ENCODE results near the gene TPRA1. TPM values are rescaled to one million over a fixed set of nuclear protein-coding genes. Genes with fewer than 3 reads are reported as not detected.
A peak's percentile ranks its signal among the peaks of the same experiment; 100 is the strongest.
"Not testable (repeated sequence)": the region's sequence is repeated elsewhere in the genome, so short reads cannot be mapped to it uniquely, and the experiment has no call there.

Gene TPRA1
- total and polyA plus RNA-seq, 5 experiments from 2014 or later, result 14.8 to 34.7 (median 27.6) TPM

DNA sequence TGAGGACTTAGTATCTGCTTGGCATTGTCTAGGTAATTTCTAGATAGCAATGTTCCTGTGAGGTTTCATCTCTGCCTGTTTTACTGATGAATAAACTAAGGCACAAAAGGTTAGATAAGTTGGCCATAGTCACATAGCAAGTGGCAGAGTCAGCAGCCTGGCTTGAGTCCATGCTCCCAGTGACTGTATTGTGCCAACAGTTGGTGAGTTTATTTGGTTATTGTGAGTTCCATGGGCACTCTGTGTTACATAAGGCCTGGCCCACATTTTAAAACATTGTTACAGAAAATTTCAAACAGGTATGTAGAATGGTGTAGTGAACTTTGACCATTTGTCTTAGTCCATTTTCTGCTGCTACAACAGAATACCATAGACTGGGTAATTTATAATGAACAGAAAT is 22.9 kb upstream of the TPRA1 start:
- POLR2A ChIA-PET, result no interaction called here
- Mint-ChIP-seq H3K4me1 (peaks cover 0 to 3% (median 0%) of the 10 kb centered on the region in 4 donors), H3K36me3 (peaks cover 6 to 71% (median 33%) of the 10 kb centered on the region in 3 donors), H3K4me3 (no peak overlapping the region), H3K27ac (no peak overlapping the region), H3K27me3 (no peaks in the 10 kb centered on the region), H3K9me3 (no peaks in the 10 kb centered on the region)
- no peak for DNase-seq
- no peak for ATAC-seq

DNA sequence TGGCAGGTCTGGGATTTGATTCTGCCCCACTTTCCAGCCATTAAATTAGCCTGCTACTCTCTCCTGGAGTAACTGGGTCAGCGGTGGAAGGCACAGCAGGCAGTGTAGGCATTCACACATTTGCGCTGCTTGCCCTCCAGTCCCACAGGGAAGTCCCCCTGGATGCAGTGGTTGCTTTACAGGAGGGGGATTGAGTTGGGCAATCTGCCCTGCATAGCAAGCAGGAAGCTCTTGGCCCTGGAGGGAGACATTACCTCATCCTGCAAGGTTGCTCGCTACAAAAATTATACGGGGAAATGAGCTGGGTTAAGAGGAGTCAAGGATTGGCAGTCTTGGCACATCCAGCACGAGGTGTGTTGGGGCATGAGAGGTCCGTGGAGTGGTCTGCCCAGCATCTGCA is 22.4 kb upstream of the TPRA1 start:
- H3K27ac Mint-ChIP-seq, result no peak overlapping the region
- H3K4me1 Mint-ChIP-seq, result peaks cover 0 to 4% (median 0%) of the 10 kb centered on the region in 4 donors
- H3K9me3 Mint-ChIP-seq, result no peaks in the 10 kb centered on the region
- DNase-seq (no peak), ATAC-seq (no peak)
- peaks cover 6 to 71% (median 36%) of the 10 kb centered on the region in 3 donors for H3K36me3 Mint-ChIP-seq
- no peaks in the 10 kb centered on the region for H3K27me3 Mint-ChIP-seq
- H3K4me3 Mint-ChIP-seq, result no peak overlapping the region
- POLR2A ChIA-PET, result no interaction called here

DNA sequence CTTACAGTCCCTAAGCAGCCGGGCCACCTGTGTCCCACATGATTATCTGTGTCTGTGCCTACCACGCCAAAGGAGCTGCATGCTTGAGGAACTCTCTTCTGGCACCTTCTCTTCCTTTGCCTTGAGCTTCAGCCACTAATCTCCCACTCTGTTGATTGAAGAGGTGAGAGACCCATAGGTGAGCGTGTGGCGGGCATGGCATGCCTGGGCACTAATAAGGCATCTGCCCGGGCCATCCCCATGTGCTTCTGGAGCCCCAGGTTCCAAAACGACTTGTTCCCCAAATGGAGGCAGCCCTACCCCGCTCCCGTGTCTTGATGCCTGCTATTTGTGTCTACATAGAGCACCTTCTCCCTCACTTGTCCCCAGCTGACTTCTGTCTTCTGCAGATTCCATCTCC is 20.7 kb upstream of the TPRA1 start:
- Mint-ChIP-seq H3K9me3 (no peaks in the 10 kb centered on the region), H3K27ac (no peak overlapping the region), H3K4me3 (no peak overlapping the region), H3K27me3 (no peaks in the 10 kb centered on the region), H3K36me3 (peaks cover 6 to 75% (median 41%) of the 10 kb centered on the region in 3 donors), H3K4me1 (peaks cover 0 to 3% (median 0%) of the 10 kb centered on the region in 4 donors)
- DNase-seq (no peak), ATAC-seq (no peak)
- POLR2A ChIA-PET, result no interaction called here

DNA sequence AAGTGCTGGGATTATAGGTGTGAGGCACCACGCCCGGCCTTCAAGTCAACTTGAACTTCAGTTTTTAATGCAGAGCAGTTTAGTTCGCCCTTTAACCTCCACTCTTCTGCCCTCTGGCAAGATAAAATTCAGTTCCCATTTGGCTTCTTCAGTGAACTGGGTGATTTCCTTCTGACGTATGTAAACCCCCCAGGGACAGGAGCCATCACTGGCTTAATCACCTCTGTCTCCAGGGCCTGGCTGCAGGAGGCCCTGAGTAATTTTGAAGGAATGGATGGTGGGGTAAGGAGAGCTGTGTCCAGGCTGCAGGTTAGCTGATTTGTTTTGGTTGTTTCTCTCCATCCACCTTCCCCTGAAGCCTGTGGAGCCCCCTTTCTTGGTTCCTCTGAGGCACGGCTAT is 19.6 kb upstream of the TPRA1 start:
- POLR2A ChIA-PET, result no interaction called here
- H3K9me3 Mint-ChIP-seq, result no peaks in the 10 kb centered on the region
- peaks cover 4 to 78% (median 43%) of the 10 kb centered on the region in 3 donors for H3K36me3 Mint-ChIP-seq
- no peak overlapping the region for H3K27ac Mint-ChIP-seq
- H3K4me1 Mint-ChIP-seq, result peaks cover 0 to 3% (median 0%) of the 10 kb centered on the region in 4 donors
- no peaks in the 10 kb centered on the region for H3K27me3 Mint-ChIP-seq
- H3K4me3 Mint-ChIP-seq, result no peak overlapping the region
- DNase-seq, result no peak
- no peak for ATAC-seq

DNA sequence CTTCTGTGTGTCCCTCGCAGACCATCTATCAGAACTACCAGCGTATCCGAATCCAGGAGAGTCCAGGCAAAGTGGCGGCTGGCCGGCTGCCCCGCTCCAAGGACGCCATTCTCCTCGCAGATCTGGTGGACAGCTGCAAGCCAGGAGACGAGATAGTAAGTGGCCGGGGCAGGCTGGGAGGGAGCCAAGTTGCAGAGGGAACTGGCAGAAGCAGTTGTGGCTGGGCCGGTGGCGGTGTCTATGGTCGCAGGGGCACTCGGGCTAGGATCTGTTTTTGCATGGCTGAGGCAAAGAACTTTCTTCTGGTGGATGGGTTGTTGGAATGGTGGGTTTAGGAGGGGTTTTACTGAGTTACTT is 17.8 kb upstream of the TPRA1 start:
- H3K4me3 Mint-ChIP-seq, result no peak overlapping the region
- DNase-seq (no peak), ATAC-seq (no peak)
- H3K4me1 Mint-ChIP-seq, result peaks cover 0 to 3% (median 0%) of the 10 kb centered on the region in 4 donors
- POLR2A ChIA-PET, result no interaction called here
- no peaks in the 10 kb centered on the region for H3K9me3 Mint-ChIP-seq
- H3K27me3 Mint-ChIP-seq, result no peaks in the 10 kb centered on the region
- peaks cover 4 to 79% (median 43%) of the 10 kb centered on the region in 3 donors for H3K36me3 Mint-ChIP-seq
- H3K27ac Mint-ChIP-seq, result peak overlapping the region in 2 of 10 donors; percentile 10 to 33

DNA sequence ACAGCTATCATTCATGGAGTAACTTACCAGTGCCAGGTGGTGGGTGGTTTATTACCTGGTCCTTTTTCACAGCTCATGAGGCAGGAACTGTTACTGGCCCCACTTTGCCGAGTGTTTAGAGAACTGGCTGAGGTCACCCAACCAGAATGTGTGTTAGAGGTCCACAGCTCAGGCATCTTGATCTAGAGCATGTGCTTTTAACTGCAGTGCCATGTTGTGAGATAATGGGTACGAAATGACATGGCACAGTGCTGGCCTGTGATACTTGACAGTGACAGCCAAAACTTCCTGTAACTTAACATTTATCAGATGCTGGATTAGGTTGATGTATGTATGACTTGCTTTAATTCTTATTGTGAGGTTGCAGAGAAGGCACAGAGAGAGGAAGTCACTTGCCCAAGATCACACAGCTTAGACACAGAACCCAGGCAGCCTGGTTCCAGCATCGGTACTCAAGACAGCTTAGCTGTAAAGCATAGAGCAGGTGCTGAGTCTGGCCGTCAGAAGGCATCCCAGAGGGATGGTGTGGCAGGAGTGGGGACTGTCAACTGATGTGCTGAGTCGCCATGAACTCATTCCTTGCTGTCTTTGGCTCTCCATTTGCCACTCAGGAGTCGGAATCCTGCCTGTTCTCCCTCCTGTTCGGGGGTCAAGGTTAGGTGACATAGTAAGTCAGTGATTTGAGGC is 17.3 kb upstream of the TPRA1 start:
- Mint-ChIP-seq H3K27me3 (no peaks in the 10 kb centered on the region), H3K36me3 (peaks cover 4 to 79% (median 41%) of the 10 kb centered on the region in 3 donors), H3K9me3 (no peaks in the 10 kb centered on the region), H3K4me3 (no peak overlapping the region), H3K27ac (peak overlapping the region in 1 of 10 donors; percentile 10), H3K4me1 (peaks cover 0 to 3% (median 0%) of the 10 kb centered on the region in 4 donors)
- ATAC-seq, result no peak
- DNase-seq, result no peak
- POLR2A ChIA-PET, result interaction anchor here (1.3 kb wide), 1 partner anchor 10 kb away, joined by 5 read pairs; the partner anchor contains the start of gene MCM2

DNA sequence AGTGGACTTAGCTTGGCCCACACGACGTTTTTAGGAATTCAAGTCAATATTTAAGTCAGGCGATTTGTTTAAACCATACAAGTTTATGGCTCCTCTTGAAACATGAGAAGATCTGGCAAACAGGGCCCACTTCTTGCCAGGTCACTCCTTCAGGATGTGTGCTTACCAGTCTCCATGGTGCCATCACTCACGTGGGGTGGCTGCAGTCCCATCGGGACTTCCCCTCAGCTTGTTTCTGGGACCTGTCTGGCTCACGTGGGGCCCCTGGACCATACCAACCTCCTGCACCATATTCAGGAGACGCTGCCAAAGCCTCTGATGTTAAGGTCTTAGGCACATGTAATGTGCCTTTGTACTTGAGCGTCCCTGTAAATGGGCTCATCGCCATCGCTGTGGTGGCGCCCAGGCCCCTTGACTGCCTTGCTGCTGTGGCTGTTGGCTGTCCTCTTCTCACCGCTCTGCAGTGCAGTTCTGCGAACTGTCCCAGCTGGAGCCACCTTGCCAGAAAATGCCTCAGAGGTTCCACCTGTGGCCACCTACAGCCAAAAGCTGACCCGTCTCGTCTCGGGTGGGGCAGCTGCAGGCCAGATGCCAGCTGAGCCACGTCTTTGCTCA is 16.6 kb upstream of the TPRA1 start:
- Mint-ChIP-seq H3K4me1 (peaks cover 0 to 3% (median 0%) of the 10 kb centered on the region in 4 donors), H3K27ac (no peak overlapping the region), H3K36me3 (peaks cover 4 to 72% (median 40%) of the 10 kb centered on the region in 3 donors), H3K27me3 (no peaks in the 10 kb centered on the region), H3K4me3 (no peak overlapping the region), H3K9me3 (no peaks in the 10 kb centered on the region)
- no peak for DNase-seq
- no peak for ATAC-seq
- POLR2A ChIA-PET, result interaction anchor here (1.3 kb wide), 1 partner anchor 9 kb away, joined by 5 read pairs; the partner anchor contains the start of gene MCM2

DNA sequence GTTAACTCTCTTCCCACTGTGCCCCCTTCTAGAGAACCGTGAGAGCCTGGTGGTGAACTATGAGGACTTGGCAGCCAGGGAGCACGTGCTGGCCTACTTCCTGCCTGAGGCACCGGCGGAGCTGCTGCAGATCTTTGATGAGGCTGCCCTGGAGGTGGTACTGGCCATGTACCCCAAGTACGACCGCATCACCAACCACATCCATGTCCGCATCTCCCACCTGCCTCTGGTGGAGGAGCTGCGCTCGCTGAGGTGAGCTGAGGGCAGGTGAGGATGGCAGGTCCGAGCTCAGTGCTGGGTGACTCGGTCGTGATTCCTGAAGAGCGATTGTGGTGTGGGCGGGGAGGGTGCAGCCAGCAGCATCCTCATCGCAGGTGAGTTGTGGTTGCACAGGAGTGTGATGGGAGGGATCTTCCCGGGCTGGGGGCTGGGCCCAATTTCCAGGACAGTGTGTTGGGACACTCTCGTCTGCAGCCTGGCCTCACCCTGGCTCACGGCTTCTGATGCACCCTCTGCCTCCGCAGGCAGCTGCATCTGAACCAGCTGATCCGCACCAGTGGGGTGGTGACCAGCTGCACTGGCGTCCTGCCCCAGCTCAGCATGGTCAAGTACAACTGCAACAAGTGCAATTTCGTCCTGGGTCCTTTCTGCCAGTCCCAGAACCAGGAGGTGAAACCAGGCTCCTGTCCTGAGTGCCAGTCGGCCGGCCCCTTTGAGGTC is 15.7 kb upstream of the TPRA1 start:
- ATAC-seq (no peak), DNase-seq (no peak)
- Mint-ChIP-seq H3K36me3 (peaks cover 4 to 72% (median 39%) of the 10 kb centered on the region in 3 donors), H3K4me1 (peaks cover 0 to 3% (median 0%) of the 10 kb centered on the region in 4 donors), H3K4me3 (no peak overlapping the region), H3K27me3 (no peaks in the 10 kb centered on the region), H3K9me3 (no peaks in the 10 kb centered on the region), H3K27ac (peak overlapping the region in 2 of 10 donors; percentile 41 to 52)
- POLR2A ChIA-PET, result no interaction called here

DNA sequence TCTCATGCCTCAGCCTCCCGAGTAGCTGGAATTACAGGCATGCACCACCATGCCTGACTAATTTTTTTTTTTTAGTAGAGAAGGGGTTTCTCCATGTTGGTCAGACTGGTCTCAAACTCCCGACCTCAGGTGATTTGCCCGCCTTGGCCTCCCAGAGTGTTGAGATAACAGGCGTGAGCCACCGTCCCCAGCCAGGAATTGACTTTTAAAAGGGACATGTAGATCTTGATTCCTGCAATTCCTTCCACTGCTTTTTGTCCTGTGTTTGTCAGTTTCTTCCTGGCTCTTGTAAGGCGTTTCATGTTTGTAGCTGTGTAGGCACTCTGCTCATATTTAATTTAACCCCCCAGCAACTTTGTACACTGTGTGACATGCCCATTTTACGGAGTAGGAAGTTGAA is 15.0 kb upstream of the TPRA1 start:
- not testable (repeated sequence) for H3K4me3 Mint-ChIP-seq, ATAC-seq, H3K9me3 Mint-ChIP-seq, DNase-seq, H3K27me3 Mint-ChIP-seq, H3K4me1 Mint-ChIP-seq
- POLR2A ChIA-PET, result interaction anchor here (0.7 kb wide), 1 partner anchor 20 kb away, joined by 6 read pairs; no protein-coding TSS in a partner anchor
- Mint-ChIP-seq H3K27ac (peak overlapping the region in 2 of 10 donors; percentile 41 to 52), H3K36me3 (peaks cover 2 to 67% (median 36%) of the 10 kb centered on the region in 3 donors)

DNA sequence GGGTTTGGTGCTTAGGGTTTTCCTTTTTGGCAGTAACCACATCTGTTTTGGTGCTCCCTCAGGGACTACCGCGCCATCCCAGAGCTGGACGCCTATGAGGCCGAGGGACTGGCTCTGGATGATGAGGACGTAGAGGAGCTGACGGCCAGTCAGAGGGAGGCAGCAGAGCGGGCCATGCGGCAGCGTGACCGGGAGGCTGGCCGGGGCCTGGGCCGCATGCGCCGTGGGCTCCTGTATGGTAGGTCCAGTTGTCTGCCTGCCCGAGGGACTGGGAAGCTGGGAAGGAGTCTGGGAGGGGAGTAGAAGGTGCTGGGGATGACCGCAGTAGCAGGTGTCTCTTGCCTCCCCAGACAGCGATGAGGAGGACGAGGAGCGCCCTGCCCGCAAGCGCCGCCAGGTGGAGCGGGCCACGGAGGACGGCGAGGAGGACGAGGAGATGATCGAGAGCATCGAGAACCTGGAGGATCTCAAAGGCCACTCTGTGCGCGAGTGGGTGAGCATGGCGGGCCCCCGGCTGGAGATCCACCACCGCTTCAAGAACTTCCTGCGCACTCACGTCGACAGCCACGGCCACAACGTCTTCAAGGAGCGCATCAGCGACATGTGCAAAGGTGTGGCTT is 14.1 kb upstream of the TPRA1 start:
- H3K36me3 Mint-ChIP-seq, result peaks cover 0 to 60% (median 30%) of the 10 kb centered on the region in 3 donors
- no peaks in the 10 kb centered on the region for H3K27me3 Mint-ChIP-seq
- no peaks in the 10 kb centered on the region for H3K9me3 Mint-ChIP-seq
- peaks cover 0 to 3% (median under 1%) of the 10 kb centered on the region in 4 donors for H3K4me1 Mint-ChIP-seq
- POLR2A ChIA-PET, result no interaction called here
- H3K27ac Mint-ChIP-seq, result no peak overlapping the region
- H3K4me3 Mint-ChIP-seq, result no peak overlapping the region
- DNase-seq (no peak), ATAC-seq (no peak)

DNA sequence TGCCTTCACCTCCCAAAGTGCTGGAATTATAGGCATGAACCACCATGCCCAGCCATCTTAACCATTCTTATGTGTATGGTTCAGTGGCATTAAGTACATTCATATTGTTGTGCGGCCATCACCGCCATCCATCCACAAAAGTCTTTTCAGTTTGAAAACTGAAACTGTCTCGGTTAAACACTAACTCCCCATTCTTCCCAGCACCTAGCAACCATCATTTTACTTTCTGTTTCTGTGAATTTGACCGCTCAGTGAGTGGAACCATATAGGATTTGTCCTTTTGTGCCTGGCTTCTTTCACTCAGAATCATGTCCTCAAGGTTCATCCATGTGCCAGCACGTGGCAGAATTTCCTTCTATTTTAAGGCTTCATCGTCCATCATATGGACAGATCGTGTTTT is 13.5 kb upstream of the TPRA1 start:
- Mint-ChIP-seq H3K27ac (peak overlapping the region in 2 of 10 donors; percentile 0 to 25), H3K4me1 (peaks cover under 1 to 7% (median 4%) of the 10 kb centered on the region in 4 donors), H3K27me3 (no peaks in the 10 kb centered on the region), H3K36me3 (peaks cover 0 to 54% (median 26%) of the 10 kb centered on the region in 3 donors), H3K9me3 (no peaks in the 10 kb centered on the region), H3K4me3 (no peak overlapping the region)
- POLR2A ChIA-PET, result no interaction called here
- ATAC-seq (no peak), DNase-seq (no peak)

DNA sequence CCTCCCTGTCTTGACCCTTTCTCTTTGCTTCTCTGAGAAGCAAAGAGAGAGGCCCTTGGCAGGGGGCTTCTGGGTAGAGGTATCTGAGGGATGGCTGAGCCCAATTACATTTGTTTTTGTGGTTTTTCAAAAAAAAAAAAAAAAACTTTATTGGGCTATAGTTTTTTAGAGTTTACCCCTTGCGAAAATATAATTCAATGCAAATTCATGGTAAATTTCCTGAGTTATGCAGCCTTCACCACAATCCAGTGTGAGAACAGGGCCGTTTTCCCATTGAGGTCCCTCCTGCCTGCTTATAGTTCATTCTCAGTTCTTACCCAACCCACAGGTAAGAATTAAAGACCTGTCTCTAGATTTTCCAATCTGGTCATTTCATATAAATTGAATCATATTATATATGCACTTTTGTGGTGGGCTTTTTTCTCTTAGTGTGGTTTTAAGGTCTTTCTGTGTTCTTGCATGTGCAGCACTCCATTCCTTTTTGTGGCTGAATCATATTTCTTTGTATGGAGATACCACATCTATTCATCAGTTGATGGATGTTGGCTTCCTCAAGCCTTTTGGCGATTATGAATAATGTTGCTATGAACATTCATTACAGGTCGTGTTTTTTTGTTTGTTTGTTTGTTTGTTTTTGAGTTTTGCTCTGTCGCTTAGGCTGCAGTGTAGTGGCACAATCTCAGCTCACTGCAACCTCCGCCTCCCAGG is 10.4 kb upstream of the TPRA1 start:
- Mint-ChIP-seq H3K27ac (peak overlapping the region in 3 of 10 donors; percentile 22 to 34 (median 27)), H3K36me3 (peaks cover 0 to 24% (median under 1%) of the 10 kb centered on the region in 3 donors), H3K9me3 (no peaks in the 10 kb centered on the region), H3K27me3 (no peaks in the 10 kb centered on the region), H3K4me3 (no peak overlapping the region), H3K4me1 (peaks cover 9 to 28% (median 18%) of the 10 kb centered on the region in 4 donors)
- ATAC-seq, result no peak
- POLR2A ChIA-PET, result no interaction called here
- no peak for DNase-seq
